ENCODE measurements around the gene PSG1. TPM values are rescaled to one million over a fixed set of nuclear protein-coding genes. Genes with fewer than 3 reads are reported as not detected.
"Not testable (repeated sequence)": the region's sequence is repeated elsewhere in the genome, so short reads cannot be mapped to it uniquely, and the experiment has no call there.

PSG1 gene
- total and polyA plus RNA-seq, 7 experiments from 2014 or later, result 0.37 to 0.64 TPM; not detected in 5

GRCh38 chr19:42831221-42832019, 48.1 kb downstream of the PSG1 start:
- no peak for DNase-seq
- no peaks in the 10 kb centered on the region for H3K9me3 ChIP-seq (ENCODE audit: control insufficient read depth in 2 of 3, low read length in 3 of 3)
- Mint-ChIP-seq H3K9me3 (peaks cover 0 to 20% (median 4%) of the 10 kb centered on the region in 11 donors), H3K27me3 (peaks cover 7 to 44% (median 37%) of the 10 kb centered on the region in 5 donors), H3K27ac (no peak overlapping the region), H3K4me3 (no peak overlapping the region), H3K4me1 (no peaks in the 10 kb centered on the region), H3K36me3 (no peaks in the 10 kb centered on the region)
- no peak for ATAC-seq
- H3K27me3 ChIP-seq (ENCODE audit: control insufficient read depth in 2 of 2, insufficient read depth in 2 of 2, low read length in 2 of 2), result no peaks in the 10 kb centered on the region
- POLR2A ChIA-PET, result no interaction called here
- CTCF ChIA-PET, result no interaction called here
- H3K27ac ChIP-seq (ENCODE audit: low read depth, low read length), result no peak overlapping the region
- intact Hi-C loops (cut with micrococcal nuclease), result no loop called here
- no peaks in the 10 kb centered on the region for H3K36me3 ChIP-seq (ENCODE audit: control insufficient read depth in 2 of 3, insufficient read depth in 3 of 3, low read length in 3 of 3)
- no peak overlapping the region for H3K4me3 ChIP-seq (ENCODE audit: low read length)
- H3K4me1 ChIP-seq (ENCODE audit: control insufficient read depth in 2 of 2, insufficient read depth in 2 of 2, low read length in 2 of 2), result no peaks in the 10 kb centered on the region

GRCh38 chr19:42821306-42821977, 58.1 kb downstream of the PSG1 start:
- DNase-seq; H3K4me1 Mint-ChIP-seq; H3K36me3 ChIP-seq (ENCODE audit: control insufficient read depth in 2 of 3, insufficient read depth in 3 of 3, low read length in 3 of 3); H3K27ac ChIP-seq (ENCODE audit: low read depth, low read length); H3K4me3 Mint-ChIP-seq; POLR2A ChIA-PET; CTCF ChIA-PET; H3K4me1 ChIP-seq (ENCODE audit: control insufficient read depth in 2 of 2, insufficient read depth in 2 of 2, low read length in 2 of 2); H3K9me3 ChIP-seq (ENCODE audit: control insufficient read depth in 2 of 3, low read length in 3 of 3); intact Hi-C loops (cut with micrococcal nuclease); H3K27me3 ChIP-seq (ENCODE audit: control insufficient read depth in 2 of 2, insufficient read depth in 2 of 2, low read length in 2 of 2); ATAC-seq; H3K36me3 Mint-ChIP-seq; H3K27ac Mint-ChIP-seq; H3K4me3 ChIP-seq (ENCODE audit: low read length): not testable (repeated sequence)
- peaks cover 0 to 42% (median 28%) of the 10 kb centered on the region in 5 donors for H3K27me3 Mint-ChIP-seq
- peaks cover 0 to 21% (median 7%) of the 10 kb centered on the region in 11 donors for H3K9me3 Mint-ChIP-seq

- H3K9me3 ChIP-seq (ENCODE audit: control insufficient read depth in 2 of 3, low read length in 3 of 3); CTCF ChIA-PET; DNase-seq; H3K4me1 Mint-ChIP-seq; H3K4me1 ChIP-seq (ENCODE audit: control insufficient read depth in 2 of 2, insufficient read depth in 2 of 2, low read length in 2 of 2); H3K36me3 Mint-ChIP-seq; H3K27ac ChIP-seq (ENCODE audit: low read depth, low read length); intact Hi-C loops (cut with micrococcal nuclease); H3K36me3 ChIP-seq (ENCODE audit: control insufficient read depth in 2 of 3, insufficient read depth in 3 of 3, low read length in 3 of 3); ATAC-seq; H3K27me3 ChIP-seq (ENCODE audit: control insufficient read depth in 2 of 2, insufficient read depth in 2 of 2, low read length in 2 of 2); H3K4me3 Mint-ChIP-seq; H3K4me3 ChIP-seq (ENCODE audit: low read length); H3K27ac Mint-ChIP-seq; POLR2A ChIA-PET: not testable (repeated sequence)
- Mint-ChIP-seq H3K27me3 (peaks cover 0 to 38% (median 28%) of the 10 kb centered on the region in 5 donors), H3K9me3 (peaks cover 0 to 14% (median 5%) of the 10 kb centered on the region in 11 donors)
These were observed 59.4 kb downstream of the PSG1 start for GRCh38 chr19:42819960-42820650.

- ChIA-PET CTCF (no interaction called here), POLR2A (no interaction called here)
- no peak overlapping the region for H3K27ac ChIP-seq (ENCODE audit: low read depth, low read length)
- H3K36me3 Mint-ChIP-seq, result peaks cover 0 to under 1% (median 0%) of the 10 kb centered on the region in 5 donors
- DNase-seq, result no peak
- no peaks in the 10 kb centered on the region for H3K4me1 ChIP-seq (ENCODE audit: control insufficient read depth in 2 of 2, insufficient read depth in 2 of 2, low read length in 2 of 2)
- peaks cover 0 to 36% (median 28%) of the 10 kb centered on the region in 5 donors for H3K27me3 Mint-ChIP-seq
- no peak overlapping the region for H3K4me3 Mint-ChIP-seq
- no peak overlapping the region for H3K27ac Mint-ChIP-seq
- H3K9me3 ChIP-seq (ENCODE audit: control insufficient read depth in 2 of 3, low read length in 3 of 3), result no peaks in the 10 kb centered on the region
- H3K36me3 ChIP-seq (ENCODE audit: control insufficient read depth in 2 of 3, insufficient read depth in 3 of 3, low read length in 3 of 3), result no peaks in the 10 kb centered on the region
- intact Hi-C loops (cut with micrococcal nuclease), result no loop called here
- no peak overlapping the region for H3K4me3 ChIP-seq (ENCODE audit: low read length)
- H3K27me3 ChIP-seq (ENCODE audit: control insufficient read depth in 2 of 2, insufficient read depth in 2 of 2, low read length in 2 of 2), result no peaks in the 10 kb centered on the region
- no peak for ATAC-seq
- no peaks in the 10 kb centered on the region for H3K4me1 Mint-ChIP-seq
- H3K9me3 Mint-ChIP-seq, result peaks cover 0 to 17% (median 6%) of the 10 kb centered on the region in 11 donors
These were observed 62.6 kb downstream of the PSG1 start for GRCh38 chr19:42816894-42817293.

Other genes starting within 250 kb of the PSG1 start
- under 1 TPM in 2 of 5 experiments, not detected in 3; 0.16 to 0.69 TPM for gene PSG3, start 139.2 kb downstream of the PSG1 start, total RNA-seq
- gene PSG3, start 139.2 kb downstream of the PSG1 start, polyA plus RNA-seq, result not detected
- gene PSG8, start 114.0 kb downstream of the PSG1 start, total RNA-seq, result not detected
- gene PSG8, start 114.0 kb downstream of the PSG1 start, polyA plus RNA-seq, result not detected
- not detected for gene PSG6, start 38.2 kb upstream of the PSG1 start, total RNA-seq
- gene PSG6, start 38.2 kb upstream of the PSG1 start, polyA plus RNA-seq, result not detected
- not detected for gene PSG7, start 57.5 kb upstream of the PSG1 start, total RNA-seq
- not detected for gene PSG7, start 57.5 kb upstream of the PSG1 start, polyA plus RNA-seq
- gene PSG11, start 146.8 kb upstream of the PSG1 start, total RNA-seq, result under 1 TPM in 1 of 5 experiments, not detected in 4; 0.27 TPM
- gene PSG11, start 146.8 kb upstream of the PSG1 start, polyA plus RNA-seq, result not detected
- under 1 TPM in 1 of 5 experiments, not detected in 4; 0.19 TPM for gene PSG2, start 203.0 kb upstream of the PSG1 start, total RNA-seq
- gene PSG2, start 203.0 kb upstream of the PSG1 start, polyA plus RNA-seq, result not detected